ENCODE measurements around the gene WDR11.
A peak's percentile ranks its signal among the peaks of the same experiment; 100 is the strongest.

Gene WDR11

DNA sequence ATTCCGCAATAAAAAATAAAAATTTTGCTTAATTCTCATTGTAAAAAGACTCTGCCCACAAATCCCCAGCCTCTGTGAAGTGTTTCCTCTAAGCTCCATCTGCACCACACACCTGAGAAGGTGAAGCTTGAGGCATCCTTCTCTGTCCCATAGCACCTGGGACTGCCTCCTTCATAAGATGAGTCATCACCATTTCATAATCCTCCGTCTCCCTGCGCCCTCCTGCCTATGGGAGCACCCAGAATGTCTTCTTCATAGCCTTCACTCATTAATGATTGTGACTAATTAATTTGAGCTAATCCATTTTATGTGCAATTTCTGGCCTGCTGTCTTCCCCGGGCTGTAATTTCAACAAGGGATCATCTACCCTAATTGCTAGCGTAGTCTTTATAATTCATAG is 90.3 kb downstream of the WDR11 start:
- TF ChIP-seq CTCF (IDR thresholded peaks at IDR 0.05; ENCODE audit: insufficient read depth, low read length, poor library complexity, severe bottlenecking) = no peak
- DNase-seq (ENCODE audit: extremely low read depth, insufficient read length) = no peak
- no peak overlapping the region for H3K4me3 ChIP-seq (replicated peaks; ENCODE audit: low read depth, low read length)
- H3K27me3 ChIP-seq (replicated peaks; ENCODE audit: control insufficient read depth, insufficient read depth, low read length) = no peaks in the 10 kb centered on the region; the same call in 1 of the 2 replicates
- H3K36me3 ChIP-seq (ENCODE audit: control insufficient read depth, insufficient read depth, low read length) = no peaks in the 10 kb centered on the region

GRCh38 chr10:120942806-120943413 is 91.7 kb downstream of the WDR11 start:
- peak; percentile 89 for TF ChIP-seq CTCF (IDR thresholded peaks at IDR 0.05; ENCODE audit: insufficient read depth, low read length, poor library complexity, severe bottlenecking)
- no peak overlapping the region for H3K4me3 ChIP-seq (replicated peaks; ENCODE audit: low read depth, low read length)
- DNase-seq (ENCODE audit: extremely low read depth, insufficient read length) = peak; percentile 63
- no peaks in the 10 kb centered on the region; the same call in 1 of the 2 replicates for H3K27me3 ChIP-seq (replicated peaks; ENCODE audit: control insufficient read depth, insufficient read depth, low read length)
- H3K36me3 ChIP-seq (ENCODE audit: control insufficient read depth, insufficient read depth, low read length) = no peaks in the 10 kb centered on the region

DNA sequence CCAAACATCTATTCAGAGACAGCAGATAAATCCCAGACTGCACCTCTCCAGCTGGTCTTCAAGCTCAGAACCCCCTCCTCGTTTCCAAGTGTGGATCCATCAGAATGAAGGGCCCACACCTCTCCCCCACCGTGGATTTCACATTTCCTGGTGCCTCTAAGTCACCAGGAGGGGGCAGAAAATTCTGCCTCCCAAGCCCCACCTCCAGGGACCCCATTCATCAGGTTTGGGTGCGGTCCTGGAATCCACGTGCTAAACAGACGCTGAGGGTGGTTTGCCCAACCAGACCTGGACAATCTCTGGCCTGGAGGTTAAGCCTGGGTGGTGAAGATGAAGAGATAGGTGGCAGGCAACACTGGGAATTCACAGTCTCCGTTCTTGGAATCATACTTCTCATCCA is 92.4 kb downstream of the WDR11 start:
- Histone ChIP-seq H3K4me3 (replicated peaks; ENCODE audit: low read depth, low read length) (no peak overlapping the region), H3K36me3 (ENCODE audit: control insufficient read depth, insufficient read depth, low read length) (no peaks in the 10 kb centered on the region), H3K27me3 (replicated peaks; ENCODE audit: control insufficient read depth, insufficient read depth, low read length) (no peaks in the 10 kb centered on the region; the same call in 1 of the 2 replicates)
- DNase-seq (ENCODE audit: extremely low read depth, insufficient read length) = no peak
- TF ChIP-seq CTCF (IDR thresholded peaks at IDR 0.05; ENCODE audit: insufficient read depth, low read length, poor library complexity, severe bottlenecking) = no peak

DNA sequence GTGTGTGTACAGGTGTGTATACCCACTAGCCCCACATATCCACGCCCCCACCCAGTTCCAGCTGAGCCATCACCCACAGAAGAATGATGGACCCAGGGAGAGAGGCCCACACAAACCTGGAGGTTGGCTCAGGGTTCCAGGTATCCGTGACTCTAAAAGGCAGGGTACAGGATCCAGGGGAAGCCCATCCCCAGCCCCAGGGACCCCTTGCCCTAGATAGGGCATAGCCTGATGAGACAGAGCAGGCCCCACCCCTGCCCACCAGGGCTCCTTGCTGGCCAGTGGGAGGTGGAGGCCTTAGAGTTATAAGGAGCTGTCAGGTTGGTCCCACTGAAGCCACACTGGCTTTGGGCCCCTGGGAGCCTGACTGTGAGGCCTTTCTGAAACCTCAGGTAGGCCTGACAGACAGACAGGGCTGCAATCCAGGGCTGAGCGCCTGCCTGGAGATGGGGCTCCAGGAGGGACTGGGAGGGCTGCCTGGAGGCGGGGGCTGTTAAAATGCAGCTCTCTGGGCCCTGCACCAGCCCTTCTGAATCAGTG is 93.5 kb downstream of the WDR11 start:
- H3K27me3 ChIP-seq (replicated peaks; ENCODE audit: control insufficient read depth, insufficient read depth, low read length) = peaks cover 3% of the 10 kb centered on the region
- no peak for DNase-seq (ENCODE audit: extremely low read depth, insufficient read length)
- H3K36me3 ChIP-seq (ENCODE audit: control insufficient read depth, insufficient read depth, low read length) = no peaks in the 10 kb centered on the region
- H3K4me3 ChIP-seq (replicated peaks; ENCODE audit: low read depth, low read length) = no peak overlapping the region
- no peak for TF ChIP-seq CTCF (IDR thresholded peaks at IDR 0.05; ENCODE audit: insufficient read depth, low read length, poor library complexity, severe bottlenecking)

- TF ChIP-seq CTCF (IDR thresholded peaks at IDR 0.05; ENCODE audit: insufficient read depth, low read length, poor library complexity, severe bottlenecking) = no peak
- no peak for DNase-seq (ENCODE audit: extremely low read depth, insufficient read length)
- no peak overlapping the region for H3K4me3 ChIP-seq (replicated peaks; ENCODE audit: low read depth, low read length)
- H3K27me3 ChIP-seq (replicated peaks; ENCODE audit: control insufficient read depth, insufficient read depth, low read length) = peaks cover 5% of the 10 kb centered on the region
- no peaks in the 10 kb centered on the region for H3K36me3 ChIP-seq (ENCODE audit: control insufficient read depth, insufficient read depth, low read length)
Measured at GRCh38 chr10:120945182-120945581, 94.0 kb downstream of the WDR11 start.

Data from GM06990 (cell line).